Endothelial cell (in vitro differentiated cells): ENCODE measurements around the gene SNX27. TPM values are rescaled to one million over a fixed set of nuclear protein-coding genes. Genes with fewer than 3 reads are reported as not detected.
"Not testable (repeated sequence)": the region's sequence is repeated elsewhere in the genome, so short reads cannot be mapped to it uniquely, and the experiment has no call there.

ENCODE experiments used
- DNase-seq: peaks from one replicate; pipeline ENCODE4 v3.0.0; 2021; ENCODE audit warnings: low spot score
- H3K27ac Mint-ChIP-seq: one replicate; pipeline ENCODE4 v1.8.0; 2021; ENCODE audit warnings: mixed read lengths, inconsistent platforms; ENCODE audit not compliant: unreplicated experiment
- H3K27me3 Mint-ChIP-seq: one replicate; pipeline ENCODE4 v1.8.0; 2021; ENCODE audit warnings: mild to moderate bottlenecking, moderate library complexity, mixed read lengths, inconsistent platforms; ENCODE audit not compliant: unreplicated experiment
- H3K36me3 Mint-ChIP-seq: one replicate; pipeline ENCODE4 v1.8.0; 2021; ENCODE audit warnings: mild to moderate bottlenecking, low read depth, mixed read lengths, inconsistent platforms; ENCODE audit not compliant: unreplicated experiment
- H3K4me1 Mint-ChIP-seq: one replicate; pipeline ENCODE4 v1.8.0; 2021; ENCODE audit warnings: mild to moderate bottlenecking, mixed read lengths, inconsistent platforms; ENCODE audit not compliant: unreplicated experiment
- H3K4me3 Mint-ChIP-seq: one replicate; pipeline ENCODE4 v1.8.0; 2021; ENCODE audit warnings: mild to moderate bottlenecking, mixed read lengths, inconsistent platforms; ENCODE audit not compliant: unreplicated experiment
- H3K9me3 Mint-ChIP-seq: one replicate; pipeline ENCODE4 v1.8.0; 2021; ENCODE audit warnings: mixed read lengths, inconsistent platforms; ENCODE audit not compliant: unreplicated experiment
- CTCF ChIP-seq: fragments of 200-600 bp; sonication (generic); IDR thresholded peaks from one replicate; pipeline ENCODE4 v1.5.0; 2021; ENCODE audit warnings: antibody characterized with exemption; ENCODE audit not compliant: unreplicated experiment
- total RNA-seq: library from RNA; stranded (reverse); fragmentation: NEBNext Ultra II Directional; extraction: Animal tissue kit (Norgen Biotek cat#: 25700); gene quantifications from one replicate; pipeline ENCODE4 v1.2.1, GENCODE V29; 2021; ENCODE audit not compliant: unreplicated experiment

SNX27 gene
- total RNA-seq, 1 donor from 2014 or later = 28.9 TPM

- peaks cover 3% of the 10 kb centered on the region for H3K27me3 Mint-ChIP-seq
- no peak for DNase-seq
- H3K4me1 Mint-ChIP-seq = peaks cover 8% of the 10 kb centered on the region
- H3K27ac Mint-ChIP-seq = no peak overlapping the region
- no peak for TF ChIP-seq CTCF
- H3K9me3 Mint-ChIP-seq = no peaks in the 10 kb centered on the region
- H3K36me3 Mint-ChIP-seq = peaks cover 3% of the 10 kb centered on the region
- no peak overlapping the region for H3K4me3 Mint-ChIP-seq
Observed at GRCh38 chr1:151729966-151730291, 118.1 kb downstream of the SNX27 start.

- Mint-ChIP-seq H3K27ac (no peak overlapping the region), H3K36me3 (peaks cover 12% of the 10 kb centered on the region), H3K4me1 (peaks cover 8% of the 10 kb centered on the region), H3K27me3 (peaks cover 10% of the 10 kb centered on the region), H3K9me3 (peaks cover 8% of the 10 kb centered on the region), H3K4me3 (no peak overlapping the region)
- no peak for DNase-seq
- no peak for TF ChIP-seq CTCF
Observed at GRCh38 chr1:151733126-151733525, 121.3 kb downstream of the SNX27 start.

GRCh38 chr1:151733995-151734394 is 122.1 kb downstream of the SNX27 start:
- Mint-ChIP-seq H3K36me3 (peaks cover 14% of the 10 kb centered on the region), H3K9me3 (peaks cover 13% of the 10 kb centered on the region), H3K27me3 (peaks cover 11% of the 10 kb centered on the region)
- not testable (repeated sequence) for H3K4me3 Mint-ChIP-seq, H3K27ac Mint-ChIP-seq, DNase-seq, H3K4me1 Mint-ChIP-seq

- peaks cover 4% of the 10 kb centered on the region for H3K4me1 Mint-ChIP-seq
- H3K36me3 Mint-ChIP-seq = peaks cover 14% of the 10 kb centered on the region
- TF ChIP-seq CTCF = no peak
- H3K4me3 Mint-ChIP-seq = no peak overlapping the region
- H3K9me3 Mint-ChIP-seq = peaks cover 13% of the 10 kb centered on the region
- H3K27ac Mint-ChIP-seq = no peak overlapping the region
- DNase-seq = no peak
- H3K27me3 Mint-ChIP-seq = peaks cover 15% of the 10 kb centered on the region
Observed at GRCh38 chr1:151737026-151737425, 125.2 kb downstream of the SNX27 start.

GRCh38 chr1:151737479-151737878 is 125.6 kb downstream of the SNX27 start:
- Mint-ChIP-seq H3K4me3 (no peak overlapping the region), H3K4me1 (peaks cover 4% of the 10 kb centered on the region), H3K36me3 (peaks cover 12% of the 10 kb centered on the region), H3K27me3 (peaks cover 13% of the 10 kb centered on the region), H3K9me3 (peaks cover 13% of the 10 kb centered on the region), H3K27ac (no peak overlapping the region)
- DNase-seq = no peak
- no peak for TF ChIP-seq CTCF
